SJCRH30 (cell line): ENCODE results near the gene ACOT7. TPM values are rescaled to one million over a fixed set of nuclear protein-coding genes. Genes with fewer than 3 reads are reported as not detected.

Source experiments
- DNase-seq, 2 experiments: peaks; one replicate each; pipeline ENCODE4 v3.0.0-alpha.2; 2015 to 2020
- H3K27ac ChIP-seq: fragments of 250-450 bp; sonication (Bioruptor Pico); 2 replicates; pipeline ENCODE4 v1.5.1; 2020; ENCODE audit warnings: mild to moderate bottlenecking, moderate library complexity
- H3K27me3 ChIP-seq: fragments of 250-450 bp; sonication (Bioruptor Pico); 2 replicates; pipeline ENCODE4 v1.5.1; 2020; ENCODE audit warnings: mild to moderate bottlenecking, moderate library complexity
- H3K36me3 ChIP-seq: fragments of 250-450 bp; sonication (Bioruptor Pico); 2 replicates; pipeline ENCODE4 v1.5.1; 2020; ENCODE audit warnings: mild to moderate bottlenecking, moderate library complexity
- H3K4me1 ChIP-seq: fragments of 250-450 bp; sonication (Bioruptor Pico); 2 replicates; pipeline ENCODE4 v1.5.1; 2020; ENCODE audit warnings: mild to moderate bottlenecking, moderate library complexity
- H3K4me3 ChIP-seq: fragments of 250-450 bp; sonication (Bioruptor Pico); 2 replicates; pipeline ENCODE4 v1.5.1; 2020; ENCODE audit warnings: mild to moderate bottlenecking, moderate library complexity
- H3K9me3 ChIP-seq: fragments of 250-450 bp; sonication (Bioruptor Pico); replicated peaks from 2 replicates; pipeline ENCODE4 v1.5.1; 2020; ENCODE audit warnings: mild to moderate bottlenecking, moderate library complexity
- total RNA-seq: library from RNA; depleted of rRNA; stranded (reverse); fragments of >200 nt; shearing (Covaris generic); gene quantifications from 2 replicates; pipeline ENCODE4 v1.2.3, GENCODE V29; 2014

ACOT7 gene
- total RNA-seq, 1 experiment from 2014 or later, result 51.2 TPM

DNA sequence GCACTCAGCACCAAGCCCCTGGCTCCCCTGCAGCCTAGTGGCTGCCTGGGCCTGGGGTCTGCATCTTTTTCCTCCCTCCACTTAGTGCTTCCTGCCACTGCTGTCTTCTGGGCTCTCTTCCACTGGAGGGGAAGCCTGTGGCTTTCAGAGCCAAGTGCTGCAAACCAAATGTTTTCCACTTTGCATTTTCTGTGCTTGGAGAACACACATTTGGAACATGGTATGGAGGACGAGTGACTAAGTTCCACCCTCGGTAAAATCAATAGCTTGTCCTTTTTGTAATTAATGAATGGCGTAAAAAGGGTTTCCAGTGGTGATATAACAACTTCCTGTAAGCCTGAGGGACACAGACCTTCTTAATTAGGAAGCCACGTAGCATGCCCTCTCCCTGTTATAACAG lies 122.6 kb downstream of the ACOT7 start:
- DNase-seq, result peak in 1 of 2 experiments; percentile 40
- H3K27ac ChIP-seq, result peak overlapping the region; percentile 89
- no peaks in the 10 kb centered on the region for H3K36me3 ChIP-seq
- no peak overlapping the region for H3K4me3 ChIP-seq
- no peaks in the 10 kb centered on the region for H3K27me3 ChIP-seq
- H3K9me3 ChIP-seq, result no peaks in the 10 kb centered on the region
- H3K4me1 ChIP-seq, result peaks cover 59% of the 10 kb centered on the region

DNA sequence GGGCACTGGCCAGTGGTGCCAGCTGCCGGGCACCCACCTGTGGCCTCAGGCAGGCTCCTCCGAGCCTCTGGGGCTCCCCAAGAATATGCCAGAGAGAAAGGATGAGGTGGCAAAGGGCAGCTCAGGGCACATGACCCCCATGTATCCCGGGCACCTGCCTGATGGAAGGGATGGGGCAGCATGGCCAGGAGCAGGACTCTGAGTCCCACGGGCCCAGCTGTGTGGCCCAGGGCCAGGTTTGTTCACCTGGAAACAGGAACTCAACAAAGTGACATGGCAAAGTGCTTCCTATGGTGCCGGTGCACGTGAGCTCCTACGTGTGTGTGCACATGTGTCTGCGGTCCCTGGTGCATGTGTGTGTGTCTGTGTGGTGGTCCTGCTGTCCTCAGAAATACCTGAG lies 123.2 kb downstream of the ACOT7 start:
- no peak for DNase-seq
- Histone ChIP-seq H3K27me3 (no peaks in the 10 kb centered on the region), H3K9me3 (no peaks in the 10 kb centered on the region), H3K4me3 (no peak overlapping the region), H3K27ac (peak overlapping the region; percentile 89), H3K36me3 (no peaks in the 10 kb centered on the region), H3K4me1 (peaks cover 55% of the 10 kb centered on the region)

DNA sequence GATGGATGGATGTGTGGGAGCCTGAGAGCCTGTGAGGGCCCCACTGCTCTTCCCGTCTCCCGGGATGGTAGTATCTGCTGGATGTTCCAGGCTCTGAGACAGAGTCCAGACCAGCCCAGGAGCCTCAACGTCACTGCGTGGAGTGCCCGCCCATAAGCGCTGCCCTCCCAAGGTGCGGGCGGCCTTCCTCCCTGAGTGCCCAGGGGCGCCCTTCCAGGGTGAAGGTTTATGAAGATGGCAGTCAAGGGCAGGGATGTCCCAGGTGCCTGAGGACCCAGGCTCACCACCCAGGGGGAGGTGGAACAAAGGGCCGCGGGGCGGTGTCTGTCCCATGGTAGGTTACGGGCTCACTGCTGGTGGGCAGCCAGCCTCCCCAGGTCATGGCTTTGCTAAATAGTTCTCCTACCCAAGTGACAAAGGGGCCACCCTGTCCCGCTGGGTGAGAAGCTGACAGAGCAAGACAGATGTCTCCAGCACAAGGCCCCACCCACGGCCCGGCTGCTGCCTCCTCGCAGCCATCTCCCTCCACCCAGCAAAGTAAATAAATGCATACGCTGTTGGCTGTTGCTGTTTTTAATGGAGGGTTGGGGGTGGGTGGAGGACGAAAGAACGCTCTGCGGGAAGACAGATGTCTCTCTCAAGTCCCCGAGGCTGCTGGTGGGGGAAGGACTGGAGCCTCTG lies 123.7 kb downstream of the ACOT7 start:
- peak overlapping the region; percentile 9; the same call in 1 of the 2 replicates for H3K4me3 ChIP-seq
- peak; percentile 93 to 94 for DNase-seq
- H3K36me3 ChIP-seq, result no peaks in the 10 kb centered on the region
- H3K4me1 ChIP-seq, result peaks cover 51% of the 10 kb centered on the region
- H3K27ac ChIP-seq, result peak overlapping the region; percentile 89
- H3K9me3 ChIP-seq, result no peaks in the 10 kb centered on the region
- no peaks in the 10 kb centered on the region for H3K27me3 ChIP-seq

DNA sequence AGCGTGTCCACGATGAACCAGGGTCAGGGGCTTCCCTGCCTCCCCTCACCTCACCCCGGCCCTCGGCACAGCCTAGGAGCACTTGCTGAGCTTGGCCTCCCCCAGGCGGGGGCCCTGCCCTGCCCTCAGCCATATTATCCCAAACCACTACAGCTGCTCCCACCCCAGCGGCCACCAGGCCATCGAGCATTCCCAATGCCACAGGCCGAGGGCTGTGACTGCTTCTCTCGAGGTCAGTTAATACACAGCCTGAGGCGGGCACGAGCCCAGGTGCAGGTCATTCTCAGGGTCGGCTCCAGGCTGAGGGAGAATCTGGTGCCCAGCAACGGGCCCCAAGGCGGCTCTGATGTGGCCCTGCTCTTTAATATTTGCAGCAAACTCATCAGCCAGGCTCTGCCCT lies 124.3 kb downstream of the ACOT7 start:
- peak overlapping the region; percentile 89 for H3K27ac ChIP-seq
- no peaks in the 10 kb centered on the region for H3K36me3 ChIP-seq
- no peaks in the 10 kb centered on the region for H3K27me3 ChIP-seq
- peaks cover 51% of the 10 kb centered on the region for H3K4me1 ChIP-seq
- DNase-seq, result no peak
- peak overlapping the region; percentile 9; the same call in 1 of the 2 replicates for H3K4me3 ChIP-seq
- H3K9me3 ChIP-seq, result no peaks in the 10 kb centered on the region

DNA sequence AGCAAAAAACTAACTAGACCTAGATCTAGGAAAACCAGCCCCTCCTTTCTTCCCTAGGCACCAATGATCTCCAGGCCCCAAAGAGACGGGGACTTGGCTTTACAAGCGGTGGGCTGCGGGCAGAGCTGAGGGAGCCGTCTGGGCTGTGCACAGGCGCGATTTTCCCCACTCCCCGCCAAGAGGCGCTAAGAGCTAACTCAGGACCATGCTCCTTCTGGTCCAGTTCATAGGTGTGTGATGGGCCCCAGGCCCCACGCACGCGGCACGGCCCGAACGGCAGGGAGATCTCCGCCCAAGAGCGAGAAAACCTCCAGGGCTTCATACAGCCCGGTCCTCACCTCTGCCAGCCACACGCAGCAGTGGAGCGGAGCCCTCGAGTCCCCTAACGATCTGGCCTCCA lies 125.2 kb downstream of the ACOT7 start:
- Histone ChIP-seq H3K4me1 (peaks cover 56% of the 10 kb centered on the region), H3K27ac (no peak overlapping the region), H3K36me3 (no peaks in the 10 kb centered on the region), H3K4me3 (no peak overlapping the region), H3K9me3 (no peaks in the 10 kb centered on the region), H3K27me3 (no peaks in the 10 kb centered on the region)
- no peak for DNase-seq

DNA sequence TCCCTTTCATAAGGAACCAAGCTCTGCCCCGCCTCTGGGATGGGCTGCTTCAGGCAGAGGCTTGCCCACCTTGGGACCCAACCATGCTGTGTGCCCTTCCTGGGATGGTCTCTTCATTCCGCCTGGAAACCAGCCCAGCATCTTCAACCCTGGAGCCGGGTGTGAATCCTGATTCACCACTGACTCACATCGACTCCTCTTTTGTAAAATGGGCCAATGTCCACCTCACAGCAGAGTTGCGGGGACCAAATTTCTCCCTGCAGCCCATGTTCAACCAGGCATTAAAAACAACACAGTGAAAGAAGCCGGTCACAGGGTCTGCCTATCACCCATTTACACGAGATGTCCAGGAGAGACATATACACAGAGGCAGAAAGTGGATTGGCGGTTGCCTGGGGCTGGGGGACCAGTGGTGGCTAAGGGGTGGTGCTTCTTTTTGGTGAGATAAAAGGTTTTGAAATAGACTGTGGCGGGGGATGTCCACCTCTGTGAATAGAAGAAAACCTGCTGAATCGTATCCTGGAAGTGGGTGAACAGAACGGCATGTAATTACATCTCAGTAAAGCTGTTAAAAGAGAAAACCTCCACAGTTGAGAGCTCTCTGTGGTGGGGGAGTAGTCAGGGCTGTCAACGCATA lies 125.8 kb downstream of the ACOT7 start:
- H3K27ac ChIP-seq, result no peak overlapping the region
- peaks cover 56% of the 10 kb centered on the region for H3K4me1 ChIP-seq
- DNase-seq, result no peak
- H3K36me3 ChIP-seq, result no peaks in the 10 kb centered on the region
- no peak overlapping the region for H3K4me3 ChIP-seq
- no peaks in the 10 kb centered on the region for H3K9me3 ChIP-seq
- no peaks in the 10 kb centered on the region for H3K27me3 ChIP-seq

DNA sequence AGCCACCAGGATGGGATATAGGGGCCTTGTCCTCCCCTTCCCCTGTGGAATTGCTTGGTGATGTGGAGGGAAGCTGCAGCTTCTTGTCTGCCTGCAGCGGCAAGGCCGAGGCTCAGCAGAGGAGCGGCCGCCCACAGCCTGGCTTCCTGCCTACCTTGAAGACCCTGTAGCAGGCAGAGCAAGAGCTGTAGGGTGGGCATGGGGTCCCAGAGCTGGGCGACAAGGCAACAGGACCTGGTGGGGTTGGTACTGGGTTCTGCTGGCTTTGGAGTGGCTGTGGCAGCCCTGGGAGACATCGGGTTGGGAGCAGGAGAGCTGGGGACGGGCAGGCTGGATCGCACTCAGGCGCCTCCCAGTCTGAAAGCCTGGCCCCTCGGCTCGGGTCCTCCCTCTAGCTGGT lies 126.9 kb downstream of the ACOT7 start:
- Histone ChIP-seq H3K27ac (no peak overlapping the region), H3K4me3 (no peak overlapping the region), H3K36me3 (no peaks in the 10 kb centered on the region), H3K9me3 (no peaks in the 10 kb centered on the region), H3K27me3 (no peaks in the 10 kb centered on the region), H3K4me1 (peaks cover 55% of the 10 kb centered on the region)
- DNase-seq, result no peak

DNA sequence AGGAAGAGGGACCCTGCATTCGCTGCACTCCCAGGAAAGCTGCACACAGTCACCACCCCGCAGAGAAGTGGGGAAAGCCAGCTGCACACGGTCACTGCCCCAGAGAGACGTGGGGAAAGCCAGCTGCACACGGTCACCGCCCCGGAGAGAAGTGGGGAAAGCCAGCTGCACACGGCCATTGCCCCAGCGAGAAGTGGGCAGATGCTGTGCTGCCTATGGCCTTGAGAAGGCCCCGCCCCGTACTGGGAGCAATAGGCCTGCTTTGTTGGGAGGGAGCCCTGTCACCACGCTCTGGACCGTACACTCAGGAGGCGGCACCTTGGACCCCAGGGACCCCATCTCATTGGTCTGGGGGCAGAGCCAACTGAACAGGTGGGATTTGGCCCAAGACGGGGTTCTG lies 128.4 kb downstream of the ACOT7 start:
- no peaks in the 10 kb centered on the region for H3K27me3 ChIP-seq
- H3K27ac ChIP-seq, result no peak overlapping the region
- H3K36me3 ChIP-seq, result no peaks in the 10 kb centered on the region
- H3K4me1 ChIP-seq, result peaks cover 40% of the 10 kb centered on the region
- H3K9me3 ChIP-seq, result no peaks in the 10 kb centered on the region
- peak in 1 of 2 experiments; percentile 44 for DNase-seq
- no peak overlapping the region for H3K4me3 ChIP-seq

DNA sequence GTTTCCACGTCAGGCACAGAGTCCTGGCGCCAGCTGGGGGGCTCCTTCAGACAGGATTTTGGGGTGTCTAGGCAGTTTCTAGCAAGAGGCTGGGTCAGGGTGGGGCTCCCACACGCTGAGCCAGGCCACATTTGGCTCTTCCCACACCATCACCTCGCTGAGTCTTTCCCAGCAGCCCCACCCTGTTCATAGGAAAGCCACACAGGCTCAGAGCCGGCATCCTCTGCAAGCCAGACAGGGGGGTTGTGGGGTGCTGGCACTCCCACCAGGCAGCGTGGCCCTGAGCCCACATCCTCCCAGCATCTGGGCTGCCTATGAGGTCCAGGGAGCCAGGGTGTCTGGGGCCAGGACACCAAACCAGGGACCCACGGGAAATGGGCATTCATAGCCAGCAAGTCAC lies 129.9 kb downstream of the ACOT7 start:
- peak overlapping the region; percentile 72 for H3K27ac ChIP-seq
- no peak overlapping the region for H3K4me3 ChIP-seq
- no peaks in the 10 kb centered on the region for H3K27me3 ChIP-seq
- H3K9me3 ChIP-seq, result no peaks in the 10 kb centered on the region
- no peak for DNase-seq
- H3K36me3 ChIP-seq, result no peaks in the 10 kb centered on the region
- H3K4me1 ChIP-seq, result peaks cover 30% of the 10 kb centered on the region

DNA sequence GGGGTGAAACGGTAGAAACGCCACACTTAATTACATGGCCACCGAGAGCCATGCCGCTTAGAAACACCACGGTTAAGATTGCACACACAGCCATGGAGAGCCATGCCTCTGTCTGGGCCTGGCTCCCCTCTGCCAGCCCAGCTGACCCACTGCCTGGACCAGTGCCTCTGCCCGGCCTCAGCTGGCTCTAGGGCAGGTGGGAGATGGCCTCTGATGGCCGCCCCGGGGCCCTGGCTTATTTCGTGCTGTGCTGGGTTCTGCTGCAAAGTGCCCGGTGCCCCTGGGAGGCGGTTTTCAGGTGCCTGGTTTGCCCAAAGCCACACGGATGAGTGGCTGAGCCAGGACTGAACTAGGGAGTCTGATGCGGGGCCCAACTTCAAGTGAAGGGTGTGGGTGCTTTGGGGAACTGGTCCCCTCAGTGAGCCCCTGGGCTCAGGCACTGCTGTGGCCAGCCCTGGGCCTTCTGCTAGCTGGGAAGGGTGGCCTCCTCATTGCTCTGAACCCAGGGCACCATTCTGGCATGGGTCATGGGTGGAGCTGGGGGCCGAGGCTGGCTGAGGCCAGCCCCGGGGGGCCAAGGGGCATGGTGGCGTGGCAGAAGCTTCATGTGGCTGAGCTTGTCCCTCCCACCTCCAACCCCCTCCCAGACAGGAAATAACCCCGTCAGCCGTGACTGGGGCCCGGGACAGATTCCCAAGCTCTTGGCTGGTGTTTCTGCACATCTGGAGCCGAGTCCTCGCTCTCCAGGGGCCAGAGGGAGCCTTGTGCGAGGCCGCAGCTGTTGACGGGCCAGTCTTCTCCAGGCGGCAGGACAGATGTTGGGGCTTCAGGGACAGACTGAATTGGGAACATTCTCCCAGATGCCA lies 130.8 kb downstream of the ACOT7 start:
- DNase-seq, result peak; percentile 75 to 84
- no peaks in the 10 kb centered on the region for H3K27me3 ChIP-seq
- no peaks in the 10 kb centered on the region for H3K36me3 ChIP-seq
- H3K9me3 ChIP-seq, result no peaks in the 10 kb centered on the region
- H3K4me1 ChIP-seq, result peaks cover 26% of the 10 kb centered on the region
- peak overlapping the region; percentile 99 for H3K4me3 ChIP-seq
- H3K27ac ChIP-seq, result peak overlapping the region; percentile 72

DNA sequence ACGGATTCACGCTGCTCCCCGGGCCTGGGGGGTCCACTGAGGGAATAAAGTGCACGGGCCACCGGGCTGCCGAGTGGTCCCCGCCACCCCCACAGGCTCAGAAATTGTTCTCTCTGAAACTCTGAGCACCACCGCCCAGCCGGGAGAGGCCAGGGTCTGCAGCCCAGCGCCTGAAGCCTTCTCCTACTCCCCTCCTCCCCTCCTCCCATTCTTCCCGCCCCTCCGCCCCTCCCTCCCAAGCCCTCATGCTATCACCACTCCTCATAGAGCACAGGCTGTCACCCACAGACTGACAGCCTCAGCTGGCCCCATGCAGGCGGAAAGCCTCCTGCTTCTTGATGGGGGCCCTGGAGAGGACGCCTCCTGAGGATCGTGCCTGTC lies 132.0 kb downstream of the ACOT7 start:
- H3K4me1 ChIP-seq, result peaks cover 26% of the 10 kb centered on the region
- H3K4me3 ChIP-seq, result peak overlapping the region; percentile 99
- H3K27me3 ChIP-seq, result no peaks in the 10 kb centered on the region
- no peaks in the 10 kb centered on the region for H3K36me3 ChIP-seq
- H3K27ac ChIP-seq, result peak overlapping the region; percentile 72
- DNase-seq, result peak; percentile 96 to 98
- H3K9me3 ChIP-seq, result no peaks in the 10 kb centered on the region

DNA sequence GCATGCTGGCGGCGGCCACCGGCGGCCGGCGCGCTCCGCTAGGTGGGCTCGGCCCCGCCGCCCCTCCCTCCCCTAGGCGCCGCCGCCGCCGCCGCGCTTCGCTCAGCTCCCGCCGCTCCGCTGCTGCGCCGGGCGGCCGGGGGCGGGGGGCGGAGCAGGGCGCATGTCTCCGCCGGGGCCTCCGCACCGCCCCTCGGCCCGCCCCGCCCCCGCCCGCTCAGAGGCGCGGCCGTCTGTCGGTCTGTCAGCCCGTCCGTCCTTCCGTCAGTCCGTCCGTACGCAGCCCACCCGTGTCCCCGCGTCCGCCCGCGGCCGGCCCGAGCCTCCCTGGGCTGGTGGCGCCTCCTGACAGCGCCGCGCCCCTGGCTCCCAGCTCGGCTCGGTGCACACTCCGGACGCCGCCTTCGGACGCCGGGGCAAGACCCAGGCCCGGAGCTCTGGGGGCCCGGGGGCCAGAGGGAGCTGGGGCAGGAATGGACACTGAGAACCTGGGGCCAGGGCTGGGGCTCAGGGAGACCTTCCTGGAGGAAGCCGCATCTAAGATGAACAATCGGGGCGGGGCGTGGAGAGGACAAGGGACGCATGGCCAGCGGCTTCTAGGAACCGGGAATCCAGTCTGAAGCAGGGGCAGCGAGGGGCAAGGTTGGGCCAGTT lies 132.5 kb downstream of the ACOT7 start, which contains the start of gene GPR153:
Gene GPR153 (minus strand): TSS at position 138 of the 654 bp plus-strand sequence. CDS start 6,193 bp downstream, outside the sequence.
- Histone ChIP-seq H3K27ac (peak within 1 kb of the TSS; percentile 72), H3K27me3 (no peaks in the 10 kb centered on the region), H3K9me3 (no peaks in the 10 kb centered on the region), H3K36me3 (no peaks in the 10 kb centered on the region), H3K4me1 (peaks cover 26% of the 10 kb centered on the region), H3K4me3 (peak within 1 kb of the TSS; percentile 99)
- DNase-seq, result peak; percentile 80 to 85

DNA sequence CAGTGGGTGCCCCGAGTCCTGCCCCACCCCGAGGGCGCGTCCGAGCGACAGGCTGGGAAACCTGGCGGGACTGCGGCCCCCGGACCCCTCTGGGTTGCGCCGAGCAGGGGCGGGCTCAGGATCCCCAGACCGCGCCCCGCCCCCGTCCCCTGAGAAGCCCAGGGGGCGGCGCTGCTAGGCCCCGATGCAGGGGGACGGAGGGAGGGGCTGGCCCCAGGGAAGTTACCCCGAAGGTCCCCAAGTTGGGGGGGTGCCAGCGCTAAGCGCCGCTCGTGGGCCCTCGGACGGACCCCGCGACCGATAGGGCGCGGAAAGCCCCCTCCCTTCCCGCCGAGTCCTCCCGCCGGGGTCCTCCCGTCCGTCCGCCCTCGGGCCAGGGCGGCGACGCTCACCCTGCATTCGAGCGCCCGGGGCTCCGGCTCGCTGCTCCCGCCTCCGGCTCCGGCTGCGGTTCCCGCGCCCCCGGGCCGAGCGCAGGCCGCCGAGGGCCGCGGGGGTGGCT lies 133.1 kb downstream of the ACOT7 start:
- peak overlapping the region; percentile 99 for H3K4me3 ChIP-seq
- H3K36me3 ChIP-seq, result no peaks in the 10 kb centered on the region
- DNase-seq, result peak; percentile 76 to 87
- no peaks in the 10 kb centered on the region for H3K9me3 ChIP-seq
- H3K27ac ChIP-seq, result peak overlapping the region; percentile 72
- H3K4me1 ChIP-seq, result peaks cover 26% of the 10 kb centered on the region
- no peaks in the 10 kb centered on the region for H3K27me3 ChIP-seq
